ENCODE measurements around the gene ODAD4.
"Not testable (repeated sequence)": the region's sequence is repeated elsewhere in the genome, so short reads cannot be mapped to it uniquely, and the experiment has no call there.

Gene ODAD4

DNA sequence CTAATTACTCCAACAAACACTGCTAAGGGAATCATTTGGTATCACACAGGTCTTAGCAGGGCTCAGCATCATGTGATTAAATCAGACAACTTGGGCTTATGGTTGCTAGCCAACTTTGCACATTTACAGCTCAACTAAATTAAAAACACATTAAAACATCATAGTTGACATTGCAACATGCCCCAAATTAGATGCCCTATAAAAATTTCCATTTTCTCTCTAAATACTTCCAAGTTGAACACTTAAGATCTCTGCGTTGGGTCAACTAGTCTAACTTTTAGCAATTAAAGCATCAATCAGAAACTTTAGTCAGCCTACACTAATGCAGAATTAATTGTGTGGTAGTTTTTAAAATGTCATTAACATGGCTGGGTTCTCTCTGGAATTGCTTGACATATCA lies 74.7 kb downstream of the ODAD4 start:
- no peak for DNase-seq

DNA sequence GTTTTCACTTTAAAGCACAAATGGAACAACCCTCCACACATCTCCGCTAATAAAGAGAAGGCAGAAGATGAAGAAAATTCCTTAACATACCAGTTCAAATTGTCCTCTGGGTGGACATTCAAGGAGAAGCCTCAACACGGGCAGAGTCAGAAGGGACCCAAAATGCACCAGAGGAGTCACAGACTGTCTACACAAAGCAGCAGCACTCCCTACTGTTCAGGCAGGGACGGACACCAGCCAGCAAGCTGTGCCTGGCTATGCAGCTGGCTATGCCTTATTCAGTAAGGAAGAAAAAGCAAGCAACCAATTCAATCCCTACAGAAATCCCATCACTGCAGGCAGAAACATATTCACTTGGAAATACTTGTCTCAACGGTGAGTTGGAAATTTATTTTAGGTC lies 78.8 kb downstream of the ODAD4 start:
- no peak for DNase-seq

DNA sequence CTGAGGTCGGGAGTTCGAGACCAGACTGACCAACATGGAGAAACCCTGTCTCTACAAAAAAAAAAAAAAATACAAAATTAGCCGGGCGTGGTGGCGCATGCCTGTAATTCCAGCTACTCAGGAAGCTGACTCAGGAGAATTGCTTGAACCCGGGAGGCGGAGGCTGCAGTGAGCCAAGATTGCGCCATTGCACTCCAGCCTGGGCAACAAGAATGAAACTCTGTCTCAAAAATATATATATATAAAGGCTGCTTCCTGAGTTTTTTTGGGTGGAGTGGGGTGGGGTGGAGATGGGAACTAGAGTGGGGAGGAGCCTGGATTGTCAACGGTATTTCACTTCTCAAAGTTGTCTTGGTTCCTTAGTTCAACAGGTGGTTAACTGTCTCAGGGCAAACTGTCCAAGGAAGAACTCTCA lies 79.9 kb downstream of the ODAD4 start:
- DNase-seq, result peak; percentile 43

DNA sequence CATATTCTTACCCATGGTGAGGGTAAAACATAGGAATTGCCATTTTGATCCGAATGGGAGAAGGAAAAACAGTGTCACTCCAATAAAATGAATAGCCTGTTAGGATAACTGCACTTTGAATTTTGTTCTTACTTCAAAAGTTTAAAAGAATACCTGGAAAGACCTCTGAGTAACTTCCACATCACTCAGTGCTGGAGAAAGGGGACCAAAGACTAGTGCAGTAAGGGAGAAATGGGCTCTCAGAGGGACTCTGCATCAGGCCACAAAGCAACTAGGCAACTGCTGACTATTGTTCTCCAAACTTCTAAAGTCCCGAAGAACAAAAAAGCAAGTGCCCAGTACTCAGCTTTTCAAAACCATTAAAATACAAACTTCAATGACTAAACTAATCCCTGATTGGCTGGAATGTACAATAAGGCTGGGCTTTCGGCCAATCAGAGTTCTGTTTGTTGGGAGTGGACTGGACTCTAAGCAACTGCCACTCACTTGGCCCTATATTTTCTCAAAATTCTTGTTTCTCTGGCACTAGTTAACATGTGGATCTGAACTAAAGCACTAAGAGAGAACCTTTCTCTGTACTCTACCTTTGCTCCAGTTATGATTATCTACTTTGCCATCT lies 80.6 kb downstream of the ODAD4 start:
- DNase-seq, result no peak

DNA sequence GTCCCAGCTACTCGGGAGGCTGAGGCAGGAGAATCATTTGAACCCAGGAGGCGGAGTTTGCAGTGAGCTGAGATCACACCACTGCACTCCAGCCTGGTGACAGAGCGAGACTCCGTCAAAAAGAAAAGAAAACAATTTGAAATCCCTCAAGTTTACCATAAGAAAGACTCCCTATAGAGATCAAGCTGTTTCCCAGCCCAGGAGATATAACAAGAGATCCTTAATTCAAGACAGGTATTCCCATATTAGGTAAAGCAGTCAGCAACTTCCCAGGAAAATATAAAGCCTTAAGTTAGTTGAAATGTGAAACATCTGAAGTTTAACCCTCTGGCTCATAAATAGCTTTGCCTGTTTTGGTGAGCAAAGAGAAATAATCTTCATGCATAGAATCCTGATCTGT lies 81.9 kb downstream of the ODAD4 start:
- DNase-seq, result not testable (repeated sequence)

DNA sequence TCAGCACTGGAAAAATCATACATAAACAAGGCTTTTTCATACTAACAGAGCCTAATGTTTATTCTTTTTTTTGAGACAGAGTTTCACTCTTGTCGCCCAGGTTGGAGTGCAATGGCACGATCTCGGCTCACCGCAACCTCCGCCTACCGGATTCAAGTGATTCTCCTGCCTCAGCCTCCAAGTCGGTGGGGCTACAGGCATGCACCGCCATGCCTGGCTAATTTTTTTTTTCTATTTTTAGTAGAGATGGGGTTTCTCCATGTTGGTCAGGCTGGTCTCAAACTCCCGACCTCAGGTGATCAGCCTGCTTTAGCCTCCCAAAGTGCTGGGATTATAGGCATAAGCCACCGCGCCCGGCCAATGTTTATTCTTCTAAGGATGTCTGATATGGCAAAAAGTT lies 83.3 kb downstream of the ODAD4 start:
- not testable (repeated sequence) for DNase-seq

Data from fibroblast of upper back skin (primary cell).